Coronary artery (tissue), 2 donors: ENCODE data around the gene FGGY.
A peak's percentile ranks its signal among the peaks of the same experiment; 100 is the strongest.

ENCODE experiments used
- DNase-seq: peaks from one replicate; pipeline ENCODE4 v3.0.0-alpha.2; 2017; ENCODE audit warnings: low spot score
- H3K27ac ChIP-seq, 2 donors: fragments of 200-600 bp; sonication (generic); one replicate each; pipeline ENCODE4 v1.5.1; 2016 to 2019
- H3K4me3 ChIP-seq: fragments of 200-600 bp; sonication (generic); 2 replicates; pipeline ENCODE4 v1.5.1; 2016; ENCODE audit warnings: mild to moderate bottlenecking, moderate library complexity
- CTCF ChIP-seq: fragments of 200-600 bp; sonication (generic); IDR thresholded peaks from one replicate; pipeline ENCODE4 v1.5.1; 2019; ENCODE audit warnings: antibody characterized with exemption

The FGGY gene

GRCh38 chr1:59701376-59701775 lies 404.5 kb downstream of the FGGY start:
- TF ChIP-seq CTCF = no peak
- DNase-seq = no peak
- Histone ChIP-seq H3K27ac (no peak overlapping the region), H3K4me3 (no peak overlapping the region)

- TF ChIP-seq CTCF = no peak
- H3K4me3 ChIP-seq = no peak overlapping the region
- peak overlapping the region; percentile 44 to 73 for H3K27ac ChIP-seq
- DNase-seq = no peak
Measured at GRCh38 chr1:59703226-59703917, 406.5 kb downstream of the FGGY start.

- no peak for DNase-seq
- no peak for TF ChIP-seq CTCF
- Histone ChIP-seq H3K27ac (peak overlapping the region; percentile 44 to 73), H3K4me3 (no peak overlapping the region)
Measured at GRCh38 chr1:59703918-59704378, 407.1 kb downstream of the FGGY start.

DNA sequence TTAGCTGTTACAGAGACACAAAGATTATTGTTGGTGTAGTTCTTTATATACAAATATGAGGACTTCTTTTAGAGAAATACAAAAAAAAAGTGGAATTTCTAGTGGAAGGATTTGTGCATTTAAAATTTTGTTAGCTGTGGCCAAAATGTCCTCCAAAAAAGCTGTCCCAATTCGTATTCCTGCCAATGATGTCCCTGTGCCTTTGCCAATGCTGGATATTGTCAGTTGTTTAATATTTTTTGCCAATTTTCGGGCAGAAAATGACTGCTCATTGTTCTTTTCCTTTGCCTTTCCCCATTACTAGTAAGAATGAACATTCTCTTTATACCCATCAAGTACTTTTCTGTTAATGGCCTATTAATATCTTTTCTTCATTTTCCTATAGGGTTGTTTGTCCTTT lies 407.8 kb downstream of the FGGY start:
- no peak for TF ChIP-seq CTCF

DNA sequence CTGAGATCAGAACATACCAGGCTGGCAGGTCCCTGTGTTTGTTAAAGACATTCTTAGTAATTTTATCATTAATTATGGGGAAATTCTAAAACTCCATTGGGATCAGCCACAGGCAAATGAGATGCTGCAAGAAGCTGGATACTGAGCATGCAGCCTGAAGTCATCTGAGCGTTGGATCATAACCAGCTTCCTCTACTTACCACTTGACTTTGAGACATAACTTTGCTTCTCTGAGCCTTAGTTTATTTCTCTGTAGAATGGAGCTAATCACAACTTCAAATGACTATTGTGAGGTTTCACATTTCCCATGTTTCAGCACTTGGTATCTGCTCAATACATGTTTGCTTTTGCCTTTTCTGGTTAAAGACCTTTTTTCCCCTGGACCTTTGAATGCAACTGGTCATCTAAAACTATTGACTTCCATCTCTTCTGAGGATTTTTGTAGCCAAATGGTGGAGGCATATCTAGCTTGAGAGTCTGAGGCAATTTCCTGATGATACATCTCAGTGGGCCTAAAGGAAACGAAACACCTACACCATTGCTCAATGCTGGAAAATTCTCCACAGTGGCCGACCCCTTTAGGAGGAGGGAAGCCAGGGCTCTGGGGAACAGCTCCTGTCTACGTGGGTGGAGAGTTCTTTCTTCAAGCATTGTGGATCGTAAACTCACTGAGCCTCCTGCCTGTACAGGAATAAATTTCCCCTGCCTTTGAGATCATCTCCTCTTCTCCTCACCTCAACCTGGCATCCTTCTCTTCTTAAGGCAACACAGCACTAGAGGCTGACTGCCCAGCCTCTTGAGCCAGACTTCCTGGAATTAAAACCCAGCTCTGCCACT lies 408.8 kb downstream of the FGGY start:
- TF ChIP-seq CTCF = no peak
- no peak for DNase-seq

More for the DNA sequence above, 407.8 kb downstream of the FGGY start:
- DNase-seq = no peak
- Histone ChIP-seq H3K27ac (peak overlapping the region in 1 of 2 donors; percentile 44), H3K4me3 (no peak overlapping the region)

GRCh38 chr1:59706303-59706599 lies 409.4 kb downstream of the FGGY start:
- DNase-seq = no peak

More for the DNA sequence above, 408.8 kb downstream of the FGGY start:
- peak overlapping the region; percentile 44 to 87 for H3K27ac ChIP-seq
- H3K4me3 ChIP-seq = no peak overlapping the region

More at GRCh38 chr1:59706303-59706599, 409.4 kb downstream of the FGGY start:
- Histone ChIP-seq H3K4me3 (no peak overlapping the region), H3K27ac (peak overlapping the region; percentile 44 to 87)
- no peak for TF ChIP-seq CTCF
